ENCODE data around the gene PRKG1. TPM values are rescaled to one million over a fixed set of nuclear protein-coding genes. Genes with fewer than 3 reads are reported as not detected.

PRKG1 gene
- total RNA-seq, 2 donors from 2014 or later, result 145 to 381 TPM

- no peaks in the 10 kb centered on the region for H3K9me3 ChIP-seq
- no peak for ATAC-seq (ENCODE audit: insufficient number of reproducible peaks, low FRiP score, low read depth)
- TF ChIP-seq CTCF (IDR thresholded peaks at IDR 0.05), result no peak
Measured at GRCh38 chr10:51983481-51983880, 909.2 kb downstream of the PRKG1 start.

GRCh38 chr10:51985336-51985735 lies 911.0 kb downstream of the PRKG1 start:
- Histone ChIP-seq H3K4me1 (ENCODE audit: control insufficient read depth in 1 of 2, low read depth in 2 of 2) (peaks cover 16 to 46% of the 10 kb centered on the region in 2 donors), H3K36me3 (no peaks in the 10 kb centered on the region), H3K27me3 (replicated peaks; ENCODE audit: insufficient read depth) (no peaks in the 10 kb centered on the region), H3K9me3 (no peaks in the 10 kb centered on the region), H3K27ac (peak overlapping the region in 1 of 2 donors; percentile 33), H3K4me3 (no peak overlapping the region)
- no peak for TF ChIP-seq CTCF (IDR thresholded peaks at IDR 0.05)
- DNase-seq (ENCODE audit: low spot score), result no peak
- ATAC-seq (ENCODE audit: insufficient number of reproducible peaks, low FRiP score, low read depth), result no peak

More at GRCh38 chr10:51983481-51983880, 909.2 kb downstream of the PRKG1 start:
- Histone ChIP-seq H3K4me3 (no peak overlapping the region), H3K4me1 (ENCODE audit: control insufficient read depth in 1 of 2, low read depth in 2 of 2) (peaks cover 16 to 50% of the 10 kb centered on the region in 2 donors), H3K36me3 (no peaks in the 10 kb centered on the region), H3K27ac (no peak overlapping the region), H3K27me3 (replicated peaks; ENCODE audit: insufficient read depth) (no peaks in the 10 kb centered on the region)
- DNase-seq (ENCODE audit: low spot score), result no peak

GRCh38 chr10:51986516-51986915 lies 912.2 kb downstream of the PRKG1 start:
- no peak for TF ChIP-seq CTCF (IDR thresholded peaks at IDR 0.05)
- Histone ChIP-seq H3K27me3 (replicated peaks; ENCODE audit: insufficient read depth) (no peaks in the 10 kb centered on the region), H3K27ac (no peak overlapping the region), H3K36me3 (no peaks in the 10 kb centered on the region), H3K9me3 (no peaks in the 10 kb centered on the region), H3K4me3 (no peak overlapping the region), H3K4me1 (ENCODE audit: control insufficient read depth in 1 of 2, low read depth in 2 of 2) (peaks cover 16 to 46% of the 10 kb centered on the region in 2 donors)
- ATAC-seq (ENCODE audit: insufficient number of reproducible peaks, low FRiP score, low read depth), result no peak
- no peak for DNase-seq (ENCODE audit: low spot score)

- no peak for TF ChIP-seq CTCF (IDR thresholded peaks at IDR 0.05)
- no peak for DNase-seq (ENCODE audit: low spot score)
- H3K9me3 ChIP-seq, result no peaks in the 10 kb centered on the region
- no peak overlapping the region for H3K4me3 ChIP-seq
- H3K4me1 ChIP-seq (ENCODE audit: control insufficient read depth in 1 of 2, low read depth in 2 of 2), result no peaks in the 10 kb centered on the region
- H3K27me3 ChIP-seq (replicated peaks; ENCODE audit: insufficient read depth), result no peaks in the 10 kb centered on the region
- no peak for ATAC-seq (ENCODE audit: insufficient number of reproducible peaks, low FRiP score, low read depth)
- no peaks in the 10 kb centered on the region for H3K36me3 ChIP-seq
- no peak overlapping the region for H3K27ac ChIP-seq
Measured at GRCh38 chr10:51993475-51993874, 919.2 kb downstream of the PRKG1 start.

GRCh38 chr10:51999096-51999495 lies 924.8 kb downstream of the PRKG1 start:
- Histone ChIP-seq H3K27ac (peak overlapping the region in 1 of 2 donors; percentile 68), H3K4me1 (ENCODE audit: control insufficient read depth in 1 of 2, low read depth in 2 of 2) (peaks cover 10 to 44% of the 10 kb centered on the region in 2 donors), H3K9me3 (no peaks in the 10 kb centered on the region), H3K4me3 (peak overlapping the region; percentile 39), H3K36me3 (no peaks in the 10 kb centered on the region), H3K27me3 (replicated peaks; ENCODE audit: insufficient read depth) (no peaks in the 10 kb centered on the region)
- no peak for ATAC-seq (ENCODE audit: insufficient number of reproducible peaks, low FRiP score, low read depth)
- DNase-seq (ENCODE audit: low spot score), result no peak
- no peak for TF ChIP-seq CTCF (IDR thresholded peaks at IDR 0.05)

Measured in thoracic aorta (tissue), 2 donors.